Stimulated activated CD8-positive, alpha-beta memory T cell treated with anti-CD3 and anti-CD28 coated beads, Interleukin-12 subunit alpha, Interleukin-12 subunit beta, amount 100 ng/mL, for 1 hour (primary cell): ENCODE data around the gene KRTCAP2.

Experiments
- DNase-seq: peaks from one replicate; pipeline ENCODE4 v3.0.0-alpha.2; 2020; ENCODE audit warnings: low read depth

The KRTCAP2 gene

DNA sequence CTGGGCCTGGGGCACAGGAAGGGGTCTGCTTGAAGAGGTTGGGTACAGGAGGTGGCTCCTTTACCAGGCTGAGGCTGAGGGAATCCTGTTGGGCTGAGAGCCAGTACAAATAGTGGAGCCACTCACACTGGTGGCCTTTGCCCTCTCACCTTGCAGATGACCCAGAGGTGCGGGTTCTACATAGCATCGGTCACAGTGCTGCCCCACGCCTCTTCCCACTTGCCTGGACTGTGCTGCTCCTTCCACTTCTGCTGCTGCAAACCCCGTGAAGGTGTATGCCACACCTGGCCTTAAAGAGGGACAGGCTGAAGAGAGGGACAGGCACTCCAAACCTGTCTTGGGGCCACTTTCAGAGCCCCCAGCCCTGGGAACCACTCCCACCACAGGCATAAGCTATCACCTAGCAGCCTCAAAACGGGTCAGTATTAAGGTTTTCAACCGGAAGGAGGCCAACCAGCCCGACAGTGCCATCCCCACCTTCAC lies 39.3 kb downstream of the KRTCAP2 start:
- DNase-seq, result no peak

DNA sequence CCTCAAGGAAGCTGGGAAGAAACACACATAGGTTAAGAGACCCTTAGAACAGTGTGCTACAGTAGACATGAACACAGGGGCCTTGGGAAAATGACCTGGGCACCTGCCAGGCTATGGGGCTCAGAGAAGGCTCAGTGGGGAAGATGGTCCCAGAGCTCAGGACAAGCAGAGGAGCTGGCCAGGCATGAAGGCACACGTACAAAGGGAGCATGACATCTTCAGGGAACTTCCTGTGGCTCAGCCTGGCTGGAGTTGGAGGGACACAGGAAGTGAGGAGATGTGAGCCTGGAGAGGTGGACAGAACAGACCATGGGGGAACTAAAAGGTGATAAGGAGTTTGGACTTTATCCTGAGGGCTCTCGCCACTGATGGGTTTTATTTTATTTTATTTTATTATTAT lies 41.2 kb downstream of the KRTCAP2 start:
- no peak for DNase-seq

DNA sequence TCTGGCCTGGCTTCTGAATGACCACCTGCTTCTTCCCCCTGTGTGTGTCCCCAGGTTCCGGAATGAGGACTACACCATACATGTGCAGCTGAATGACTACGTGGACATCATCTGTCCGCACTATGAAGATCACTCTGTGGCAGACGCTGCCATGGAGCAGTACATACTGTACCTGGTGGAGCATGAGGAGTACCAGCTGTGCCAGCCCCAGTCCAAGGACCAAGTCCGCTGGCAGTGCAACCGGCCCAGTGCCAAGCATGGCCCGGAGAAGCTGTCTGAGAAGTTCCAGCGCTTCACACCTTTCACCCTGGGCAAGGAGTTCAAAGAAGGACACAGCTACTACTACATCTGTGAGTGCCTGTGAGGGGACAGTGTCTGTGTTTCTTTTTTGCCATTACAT lies 41.8 kb downstream of the KRTCAP2 start:
- no peak for DNase-seq

DNA sequence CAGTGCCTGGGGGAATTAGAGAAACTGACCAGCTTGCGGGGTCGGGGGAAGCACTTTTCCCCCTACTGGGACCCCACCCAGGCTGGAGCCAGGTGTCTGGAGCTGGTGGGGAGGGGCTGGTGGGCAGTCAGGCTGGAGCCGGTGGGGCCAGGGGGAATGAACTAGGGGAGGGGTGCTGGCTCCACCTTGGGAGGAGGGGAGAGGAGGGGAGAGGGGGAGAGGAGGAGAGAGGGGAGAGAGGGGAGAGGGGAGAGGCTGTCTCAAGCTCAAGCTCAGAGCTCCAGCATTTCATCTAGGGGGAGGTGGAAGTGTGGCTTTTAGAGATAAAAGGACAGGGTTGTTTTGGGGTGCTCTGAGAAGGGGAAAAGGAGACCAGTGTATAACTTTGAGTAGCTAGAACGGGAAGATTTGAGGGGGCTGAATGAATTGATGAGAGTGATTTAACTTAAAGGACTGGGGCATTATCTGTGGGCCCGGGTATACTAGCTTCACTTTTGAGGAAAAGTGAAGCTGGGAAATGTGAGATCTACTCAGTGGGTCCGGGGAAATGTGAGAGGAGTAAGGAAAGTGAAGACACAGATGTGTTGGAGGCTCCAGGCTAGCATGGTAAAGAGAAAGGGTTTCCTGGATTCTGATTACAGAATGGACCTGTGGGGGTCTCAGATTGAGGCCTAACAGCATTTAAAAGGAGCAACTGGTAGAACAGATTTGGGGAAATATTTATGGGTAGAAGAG lies 42.7 kb downstream of the KRTCAP2 start:
- no peak for DNase-seq

DNA sequence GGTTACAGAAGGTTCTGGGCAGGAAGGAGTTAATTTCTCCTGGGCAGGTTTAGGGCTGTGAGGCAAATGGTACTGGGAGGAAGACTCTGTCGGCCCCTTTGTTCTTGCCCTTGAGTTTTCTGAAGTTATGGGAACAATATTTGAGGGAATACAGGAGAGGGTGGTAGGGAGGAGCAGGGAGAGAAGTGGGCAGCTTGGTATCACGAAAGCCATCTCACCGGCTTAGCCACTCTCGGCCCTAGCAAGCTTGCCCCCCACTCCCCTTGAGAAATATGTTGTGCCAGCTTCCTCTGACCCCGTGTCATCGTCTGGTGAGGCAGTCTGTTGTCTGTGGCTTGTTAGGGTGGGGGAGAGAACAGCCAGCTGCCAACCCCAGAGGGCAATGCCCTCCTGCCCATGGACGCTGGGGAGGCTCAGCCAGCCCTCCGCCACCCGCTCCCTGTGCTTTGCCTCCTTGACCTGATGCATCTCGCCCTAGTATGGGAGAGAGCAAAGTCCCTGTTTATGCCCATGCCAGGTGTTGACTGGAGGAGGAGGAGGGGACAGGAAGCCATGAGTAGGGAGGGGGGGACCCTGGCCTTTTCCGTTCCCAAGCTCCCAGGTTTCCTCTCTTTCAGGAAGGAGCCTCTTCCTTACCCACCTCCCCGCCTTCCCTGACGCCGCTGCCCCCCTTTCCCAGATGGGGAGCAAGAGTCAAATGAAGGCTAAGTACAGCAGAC lies 44.2 kb downstream of the KRTCAP2 start:
- DNase-seq, result no peak

DNA sequence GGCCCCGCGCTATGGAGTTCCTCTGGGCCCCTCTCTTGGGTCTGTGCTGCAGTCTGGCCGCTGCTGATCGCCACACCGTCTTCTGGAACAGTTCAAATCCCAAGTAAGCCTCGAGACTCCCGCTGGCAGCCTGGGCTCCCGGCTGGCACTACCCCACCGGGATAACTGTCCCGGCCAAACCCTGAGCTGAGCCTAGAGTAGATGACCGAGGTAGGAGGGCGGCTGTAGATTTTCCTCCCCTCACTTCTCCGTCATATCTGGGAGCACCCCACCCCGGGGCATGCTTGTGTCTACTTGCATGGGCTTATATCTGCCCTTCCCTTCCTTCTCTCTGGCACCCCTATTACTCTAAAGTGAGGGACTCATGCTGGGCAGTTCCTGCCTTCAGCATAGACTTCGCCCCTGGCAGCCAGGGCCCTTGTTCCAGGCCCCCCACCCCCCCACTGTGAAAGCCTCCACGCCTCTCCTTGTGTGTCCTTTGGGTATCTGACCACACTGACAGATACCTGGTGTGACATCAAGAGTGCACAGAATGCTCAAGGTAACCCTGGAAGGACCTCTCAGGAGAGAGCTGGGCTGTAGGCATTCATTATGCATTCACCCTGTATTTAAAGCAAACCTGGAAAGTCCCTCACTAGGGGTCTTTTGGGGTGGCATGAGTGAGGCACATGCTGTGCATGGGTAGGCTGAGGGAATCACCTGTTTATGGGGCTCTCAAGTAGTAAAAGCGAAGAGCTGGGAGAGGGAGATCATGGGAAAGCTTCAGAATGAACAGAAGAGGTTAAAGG lies 44.9 kb downstream of the KRTCAP2 start:
- DNase-seq, result no peak

DNA sequence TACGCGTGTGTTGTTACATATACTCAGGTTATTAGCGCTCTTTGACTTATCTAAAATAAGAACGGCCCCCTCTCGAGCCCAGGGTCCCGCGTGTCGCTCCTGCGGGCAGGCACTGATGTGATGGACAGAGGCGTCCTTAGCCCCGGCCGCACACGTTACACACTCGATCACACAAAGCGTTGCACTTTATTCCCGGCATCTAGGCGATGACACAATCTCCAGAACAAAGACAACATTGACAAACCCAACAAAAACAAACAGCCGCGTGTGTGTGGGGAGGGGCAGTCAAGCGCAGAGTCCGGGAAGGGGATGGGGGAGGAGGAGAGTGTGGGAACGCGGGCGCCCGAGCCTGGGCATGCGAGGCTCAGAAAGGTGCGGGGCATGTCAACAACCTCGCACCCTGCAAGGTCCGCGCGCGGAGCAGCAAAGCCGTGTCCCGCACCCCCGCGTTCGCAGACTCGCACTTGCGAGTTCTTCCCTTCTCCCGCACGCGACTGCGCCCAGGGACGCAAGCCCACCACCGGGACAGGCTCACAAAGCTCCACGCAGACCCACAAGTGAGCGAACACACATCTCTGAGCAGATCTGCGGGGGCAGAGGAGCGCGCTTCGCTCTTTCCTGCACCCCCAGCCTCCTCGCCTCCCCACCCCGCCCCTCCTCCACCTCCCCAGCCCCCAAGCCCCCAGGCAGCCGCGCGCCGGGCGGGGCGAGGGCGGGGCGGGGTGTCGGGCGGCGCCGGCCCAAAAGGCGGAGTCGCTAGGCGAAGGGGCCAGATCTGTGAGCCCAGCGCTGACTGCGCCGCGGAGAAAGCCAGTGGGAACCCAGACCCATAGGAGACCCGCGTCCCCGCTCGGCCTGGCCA lies 45.8 kb downstream of the KRTCAP2 start, which contains the start of gene EFNA1:
TSS of gene EFNA1 (plus strand) at position 772 of the 862 bp plus-strand sequence. CDS start 102 bp downstream, outside the sequence.
- DNase-seq, result no peak

DNA sequence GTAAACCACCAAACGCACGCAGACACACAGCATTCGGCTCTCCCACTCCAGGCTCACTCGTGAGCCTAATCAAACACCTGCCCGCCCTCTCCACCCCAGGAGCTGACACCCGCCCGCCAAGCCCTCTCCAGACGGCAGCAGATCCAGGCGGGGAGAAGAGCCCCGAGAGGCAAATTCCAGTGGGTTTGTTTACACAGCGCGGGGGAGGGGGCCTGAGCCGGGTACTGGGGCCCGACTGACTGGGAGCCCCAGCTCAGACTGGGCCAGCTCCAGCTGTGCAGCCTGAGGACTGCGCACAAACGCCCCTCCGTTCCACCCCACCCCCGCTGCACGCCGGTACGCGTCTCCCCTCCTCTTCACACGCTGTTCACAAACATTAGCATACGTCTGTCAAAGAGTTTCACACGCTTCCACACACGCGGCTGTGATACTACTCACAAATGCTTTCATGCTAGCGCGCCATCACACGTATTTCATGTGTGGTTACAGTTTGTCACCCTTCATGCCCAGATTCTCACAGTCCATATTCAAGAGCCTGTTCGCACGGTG lies 46.5 kb downstream of the KRTCAP2 start:
- DNase-seq, result no peak

DNA sequence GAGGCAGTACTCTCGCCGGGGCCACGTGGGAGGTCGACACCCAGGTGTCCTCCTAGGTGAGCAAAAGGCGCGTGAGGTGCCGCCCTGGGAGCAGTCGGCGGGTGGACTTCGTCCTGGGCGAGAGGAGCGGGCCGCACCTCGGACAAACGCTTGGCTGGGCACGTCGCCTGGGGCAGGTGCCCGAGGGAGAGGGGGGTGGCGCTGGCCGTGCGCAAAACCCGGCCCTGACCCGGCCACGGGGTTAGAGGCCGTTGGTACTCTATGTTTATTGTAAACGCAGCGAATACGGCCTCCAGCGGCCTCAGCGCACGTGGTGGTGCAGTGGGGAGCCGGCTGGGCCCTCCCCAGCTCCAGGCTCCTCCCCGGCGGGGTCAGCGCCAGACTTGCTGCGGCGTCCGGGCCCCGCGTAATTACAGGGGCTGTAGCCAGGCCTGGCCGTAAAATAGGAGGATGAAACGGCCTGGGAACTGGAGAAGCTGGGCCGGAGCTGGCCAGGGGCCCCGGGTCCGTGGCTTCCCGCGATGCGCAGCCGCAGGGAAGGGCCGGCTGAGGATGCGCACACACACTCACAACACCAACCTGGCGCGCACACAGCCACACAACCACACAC lies 47.1 kb downstream of the KRTCAP2 start:
- DNase-seq, result no peak

DNA sequence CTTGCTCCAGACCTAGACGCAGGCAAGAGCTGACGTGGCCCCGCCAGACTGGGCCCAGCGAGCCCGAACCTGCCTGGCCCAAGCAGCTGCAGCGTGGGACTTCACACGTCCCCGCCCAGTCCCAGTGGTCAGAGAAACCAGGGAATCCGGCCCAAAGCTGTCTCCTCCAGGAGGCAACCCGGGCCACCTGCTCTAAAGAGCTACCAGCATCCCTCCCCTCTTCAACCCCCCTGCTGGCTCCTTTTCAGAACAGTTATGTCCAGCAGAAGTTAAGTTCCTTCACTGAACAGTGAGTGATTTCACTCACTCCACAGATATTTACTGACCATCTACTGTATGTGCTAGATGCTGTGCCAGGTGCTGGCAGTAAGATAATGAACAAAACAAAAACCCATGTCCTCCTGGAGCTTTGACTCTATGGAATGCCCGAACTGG lies 47.6 kb downstream of the KRTCAP2 start:
- DNase-seq, result no peak

DNA sequence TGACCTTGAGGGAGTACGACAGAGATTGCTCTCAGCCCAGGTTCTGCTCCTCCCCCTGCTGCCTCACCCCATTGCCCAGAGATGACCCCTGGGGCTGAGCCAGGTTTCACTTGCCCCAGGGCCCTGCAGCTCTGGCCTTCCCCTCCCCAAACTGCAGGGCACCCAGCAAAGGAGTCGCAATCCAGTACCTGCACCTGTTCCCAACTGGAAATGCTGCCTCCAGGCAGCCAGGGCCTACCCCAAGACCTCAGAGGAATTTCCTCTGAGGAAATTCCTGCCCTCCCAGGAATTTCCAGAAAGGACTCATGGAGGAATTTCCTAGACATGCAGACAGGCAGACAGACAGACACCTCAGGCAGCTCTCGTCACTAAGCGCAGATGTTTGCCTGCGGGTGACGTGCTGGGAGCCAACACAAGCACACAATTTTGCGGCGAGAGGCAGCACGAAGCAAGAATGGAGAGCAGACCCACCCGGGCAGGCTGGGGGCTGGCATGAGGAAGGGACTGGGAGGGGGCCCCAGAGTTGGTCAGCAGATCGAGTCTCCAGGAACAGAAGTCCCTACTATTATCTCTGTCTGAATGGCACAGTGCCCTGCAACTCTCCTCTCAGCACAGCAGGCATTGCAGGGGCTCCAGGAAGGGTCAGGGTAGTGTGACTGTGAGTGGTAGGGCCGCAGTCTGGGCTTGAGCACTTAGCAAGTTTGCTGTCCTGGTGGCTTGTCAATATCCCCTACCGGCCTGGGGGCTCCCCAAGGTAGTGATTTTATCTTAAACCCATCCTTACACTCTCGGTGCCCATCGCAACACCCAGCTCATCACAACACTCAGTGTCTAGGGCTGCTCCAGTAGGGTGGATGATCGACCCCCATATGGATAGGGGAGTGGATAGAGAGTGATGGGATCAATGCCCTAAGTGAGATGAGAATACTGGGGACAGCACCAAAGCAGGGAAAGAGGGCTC lies 48.3 kb downstream of the KRTCAP2 start:
- DNase-seq, result no peak

DNA sequence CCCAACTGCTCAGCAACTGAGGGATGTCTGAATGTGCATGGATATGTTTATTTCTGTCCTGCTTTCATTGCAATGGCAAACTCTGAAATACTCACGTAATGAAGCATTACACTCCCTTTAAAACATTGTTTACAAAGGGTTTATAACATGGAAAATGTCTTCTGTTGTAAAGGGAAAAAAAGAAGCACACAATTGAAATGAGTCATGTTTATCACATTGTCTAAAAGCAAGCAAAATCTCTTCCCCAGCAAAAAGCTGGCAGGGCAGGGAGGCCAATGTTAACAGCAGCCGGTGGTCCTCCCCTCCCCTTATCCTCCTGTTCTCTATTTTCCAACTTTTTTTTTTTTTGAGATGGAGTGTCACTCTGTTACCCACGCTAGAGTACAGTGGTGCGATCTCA lies 49.3 kb downstream of the KRTCAP2 start:
- DNase-seq, result no peak

DNA sequence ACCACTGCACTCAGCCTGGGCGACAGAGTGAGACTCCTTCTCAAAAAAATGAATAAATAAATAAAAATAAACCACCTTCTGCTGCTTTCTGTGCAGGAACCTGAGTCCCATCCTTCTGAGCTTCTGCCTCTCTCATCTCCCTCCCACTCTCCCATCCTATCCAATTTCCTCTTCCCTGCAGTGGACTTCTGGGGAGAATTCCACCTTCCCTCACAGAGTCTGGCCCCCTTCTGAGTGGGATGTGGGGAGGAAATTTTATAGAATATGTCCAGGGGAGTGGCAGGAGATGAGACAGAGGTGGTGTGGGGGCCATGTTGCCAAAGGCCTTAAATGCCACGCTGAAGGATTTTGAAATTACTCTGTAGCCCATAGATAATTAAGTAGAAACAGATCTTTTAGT lies 50.8 kb downstream of the KRTCAP2 start:
- no peak for DNase-seq

DNA sequence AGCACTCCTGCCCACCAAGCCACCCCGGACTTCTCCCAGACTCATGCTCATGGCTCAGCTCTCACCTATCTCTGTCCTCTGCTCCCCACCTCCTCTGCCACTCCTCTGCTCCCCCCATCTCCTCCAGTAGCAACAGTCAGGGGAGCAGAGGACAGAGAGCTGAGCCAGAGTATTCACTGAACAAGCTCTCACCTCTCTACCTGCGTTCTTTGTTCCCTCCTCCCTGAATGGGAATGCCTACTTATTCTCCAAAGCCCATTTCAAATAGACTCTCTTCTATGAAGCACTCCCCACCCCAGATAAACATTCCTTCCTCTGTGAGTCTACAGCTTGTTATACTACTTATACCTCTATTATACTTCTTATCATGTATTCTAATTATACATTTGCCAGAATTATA lies 51.9 kb downstream of the KRTCAP2 start:
- no peak for DNase-seq

DNA sequence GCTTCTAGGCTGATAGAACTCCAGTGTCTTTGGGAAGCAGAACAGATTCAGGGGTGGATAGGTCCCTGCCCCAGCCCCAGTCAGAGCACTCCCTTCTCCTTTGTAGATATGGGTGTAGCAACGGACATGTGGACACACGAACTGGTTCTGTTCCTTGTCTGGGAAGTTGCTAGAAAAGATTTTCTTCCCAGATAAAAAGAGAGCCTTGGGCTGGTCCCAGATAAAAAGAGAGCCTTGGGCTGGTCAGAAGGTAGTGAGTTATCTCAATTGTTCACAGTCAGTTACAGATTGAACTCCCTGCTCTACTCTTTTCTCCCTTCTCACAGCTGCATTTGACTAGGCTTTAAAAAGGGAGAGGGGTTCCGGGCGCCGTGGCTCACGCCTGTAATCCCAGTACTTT lies 52.9 kb downstream of the KRTCAP2 start:
- no peak for DNase-seq
